Measurements from ENCODE around the gene RASSF1. TPM values are rescaled to one million over a fixed set of nuclear protein-coding genes. Genes with fewer than 3 reads are reported as not detected.

Gene RASSF1
- total RNA-seq, 2 experiments from 2014 or later: 75.8 to 76.5 TPM

DNA sequence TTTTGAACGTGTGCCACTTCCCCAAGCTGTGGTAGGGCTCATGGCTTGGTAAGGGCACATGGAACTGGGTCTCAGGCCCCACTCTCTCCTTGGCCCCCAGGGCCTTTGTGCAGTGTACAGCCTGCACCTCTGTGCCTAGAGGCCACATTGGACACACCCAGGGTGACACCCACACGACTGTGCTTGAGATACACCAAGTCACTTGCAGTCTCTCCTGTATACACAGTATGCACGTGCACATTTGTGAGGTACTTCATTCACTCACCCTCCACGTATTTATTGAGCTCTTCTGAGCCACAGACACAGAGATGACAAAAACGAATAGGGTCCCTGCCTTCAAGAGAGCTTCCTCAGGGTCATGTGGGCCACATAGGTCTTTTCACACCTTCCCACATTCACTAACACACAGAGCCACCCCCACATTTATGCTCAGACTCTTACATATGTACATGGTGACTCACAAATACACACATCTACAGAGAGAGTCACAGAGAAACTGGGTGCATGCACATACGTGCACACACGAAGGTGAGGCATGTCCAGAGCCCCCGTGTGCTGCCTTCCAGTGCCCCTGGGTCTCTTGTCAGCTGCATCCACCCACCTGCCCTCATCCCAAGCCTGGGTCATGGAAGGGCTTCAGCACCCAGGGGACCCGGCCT is 28.5 kb upstream of the RASSF1 start:
- CTCF ChIA-PET: interaction anchor here (1.8 kb wide), 1 partner anchor 173 kb away, joined by 7 read pairs; no protein-coding TSS in a partner anchor
- POLR2A ChIA-PET: interaction anchor here (1.1 kb wide), 1 partner anchor 18 kb away, joined by 3 read pairs; the partner anchor contains the start of genes CYB561D2 and NPRL2
- DNase-seq (no peak), ATAC-seq (no peak)
- Mint-ChIP-seq H3K4me1 (ENCODE audit: low read depth) (peaks cover 17% of the 10 kb centered on the region), H3K27me3 (no peaks in the 10 kb centered on the region), H3K27ac (no peak overlapping the region), H3K9me3 (no peaks in the 10 kb centered on the region), H3K4me3 (no peak overlapping the region), H3K36me3 (ENCODE audit: low read depth) (no peaks in the 10 kb centered on the region)
- intact Hi-C loops (cut with micrococcal nuclease): no loop called here
- TF ChIP-seq, protein P1, sequence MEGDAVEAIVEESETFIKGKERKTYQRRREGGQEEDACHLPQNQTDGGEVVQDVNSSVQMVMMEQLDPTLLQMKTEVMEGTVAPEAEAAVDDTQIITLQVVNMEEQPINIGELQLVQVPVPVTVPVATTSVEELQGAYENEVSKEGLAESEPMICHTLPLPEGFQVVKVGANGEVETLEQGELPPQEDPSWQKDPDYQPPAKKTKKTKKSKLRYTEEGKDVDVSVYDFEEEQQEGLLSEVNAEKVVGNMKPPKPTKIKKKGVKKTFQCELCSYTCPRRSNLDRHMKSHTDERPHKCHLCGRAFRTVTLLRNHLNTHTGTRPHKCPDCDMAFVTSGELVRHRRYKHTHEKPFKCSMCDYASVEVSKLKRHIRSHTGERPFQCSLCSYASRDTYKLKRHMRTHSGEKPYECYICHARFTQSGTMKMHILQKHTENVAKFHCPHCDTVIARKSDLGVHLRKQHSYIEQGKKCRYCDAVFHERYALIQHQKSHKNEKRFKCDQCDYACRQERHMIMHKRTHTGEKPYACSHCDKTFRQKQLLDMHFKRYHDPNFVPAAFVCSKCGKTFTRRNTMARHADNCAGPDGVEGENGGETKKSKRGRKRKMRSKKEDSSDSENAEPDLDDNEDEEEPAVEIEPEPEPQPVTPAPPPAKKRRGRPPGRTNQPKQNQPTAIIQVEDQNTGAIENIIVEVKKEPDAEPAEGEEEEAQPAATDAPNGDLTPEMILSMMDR (IDR thresholded peaks at IDR 0.05): no peak

DNA sequence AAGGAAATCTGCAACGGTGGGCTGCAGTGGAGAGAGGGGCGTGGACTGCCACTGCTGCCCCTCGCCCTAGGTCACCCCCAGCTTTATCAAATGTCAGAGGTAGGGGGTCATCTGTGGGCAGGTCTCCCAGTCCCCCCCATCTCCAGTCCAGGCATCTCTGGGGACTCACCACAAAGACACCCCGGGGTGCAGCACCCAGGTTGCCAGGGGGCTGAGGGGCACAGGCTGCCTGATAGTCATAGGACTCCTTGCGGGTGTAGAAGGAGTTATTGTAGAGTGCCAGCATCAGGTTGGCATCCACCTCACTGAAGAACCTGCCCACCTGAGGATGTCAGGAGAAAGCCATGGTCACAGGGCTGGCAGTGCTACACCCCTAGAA is 25.2 kb upstream of the RASSF1 start:
- ChIA-PET POLR2A (interaction anchor here (1.3 to 1.6 kb wide), 3 partner anchors 11 to 31 kb away, joined by 3 to 5 read pairs (median 3); no protein-coding TSS in a partner anchor), CTCF (interaction anchor here (0.8 to 1.8 kb wide), 6 partner anchors 13 to 176 kb away, joined by 3 to 7 read pairs (median 3); no protein-coding TSS in a partner anchor)
- peaks cover 12% of the 10 kb centered on the region for H3K4me1 Mint-ChIP-seq (ENCODE audit: low read depth)
- TF ChIP-seq, protein P1 (IDR thresholded peaks at IDR 0.05): no peak
- peak overlapping the region; percentile 78 for H3K27ac Mint-ChIP-seq
- ATAC-seq (no peak), DNase-seq (no peak)
- H3K9me3 Mint-ChIP-seq: no peaks in the 10 kb centered on the region
- H3K27me3 Mint-ChIP-seq: no peaks in the 10 kb centered on the region
- intact Hi-C loops (cut with micrococcal nuclease): no loop called here
- no peaks in the 10 kb centered on the region for H3K36me3 Mint-ChIP-seq (ENCODE audit: low read depth)
- peak overlapping the region; percentile 74 for H3K4me3 Mint-ChIP-seq

DNA sequence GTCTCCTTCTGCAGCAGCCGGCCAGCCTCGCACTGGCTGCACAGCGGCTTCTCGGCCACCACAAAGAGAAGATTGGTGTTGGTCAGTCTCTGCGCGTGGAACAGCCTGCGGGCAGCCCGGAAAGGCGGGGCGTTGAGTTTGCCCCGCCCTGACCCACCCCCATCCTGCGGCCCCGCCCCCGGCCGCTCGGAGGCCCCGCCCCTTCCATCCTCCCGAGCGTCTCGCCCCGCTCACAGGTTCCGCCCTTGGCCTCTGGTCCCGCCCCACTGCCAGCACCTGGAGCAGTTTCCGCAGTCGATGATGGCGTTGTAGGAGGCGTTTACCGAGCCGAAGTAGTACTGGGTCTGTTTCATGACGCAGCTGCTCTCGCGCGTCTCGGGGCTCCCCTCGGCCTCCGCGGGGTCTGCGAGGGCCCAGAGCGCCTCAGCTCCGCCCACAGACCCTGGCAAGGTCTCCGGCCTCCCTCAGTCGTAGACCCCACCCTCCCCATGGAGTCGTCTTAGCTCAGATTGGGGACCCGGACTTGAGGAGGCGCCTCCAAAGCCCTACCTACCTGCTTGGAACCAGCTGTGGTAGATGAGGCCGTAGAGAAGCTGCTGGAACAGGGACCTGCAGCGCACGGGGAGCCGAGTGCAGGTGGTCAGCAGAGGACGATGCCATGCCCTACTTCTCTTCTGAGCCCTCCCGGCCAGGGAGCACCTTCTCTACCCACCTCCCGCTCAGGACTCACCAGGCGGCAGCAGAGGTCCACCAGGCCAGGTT is 24.6 kb upstream of the RASSF1 start:
- peak overlapping the region; percentile 74 for H3K4me3 Mint-ChIP-seq
- TF ChIP-seq, protein P1 (IDR thresholded peaks at IDR 0.05): no peak
- POLR2A ChIA-PET: interaction anchor here (1.0 to 1.6 kb wide), 5 partner anchors 10 to 204 kb away, joined by 3 to 8 read pairs (median 3); partner anchors contain the start of genes CYB561D2, HEMK1 and NPRL2
- CTCF ChIA-PET: interaction anchor here (0.8 to 1.8 kb wide), 7 partner anchors 12 to 185 kb away, joined by 3 to 7 read pairs (median 3); no protein-coding TSS in a partner anchor
- H3K4me1 Mint-ChIP-seq (ENCODE audit: low read depth): peaks cover 12% of the 10 kb centered on the region
- H3K27me3 Mint-ChIP-seq: no peaks in the 10 kb centered on the region
- H3K36me3 Mint-ChIP-seq (ENCODE audit: low read depth): no peaks in the 10 kb centered on the region
- intact Hi-C loops (cut with micrococcal nuclease): no loop called here
- DNase-seq (peak; percentile 97), ATAC-seq (peak; percentile 98)
- no peaks in the 10 kb centered on the region for H3K9me3 Mint-ChIP-seq
- peak overlapping the region; percentile 78 for H3K27ac Mint-ChIP-seq

DNA sequence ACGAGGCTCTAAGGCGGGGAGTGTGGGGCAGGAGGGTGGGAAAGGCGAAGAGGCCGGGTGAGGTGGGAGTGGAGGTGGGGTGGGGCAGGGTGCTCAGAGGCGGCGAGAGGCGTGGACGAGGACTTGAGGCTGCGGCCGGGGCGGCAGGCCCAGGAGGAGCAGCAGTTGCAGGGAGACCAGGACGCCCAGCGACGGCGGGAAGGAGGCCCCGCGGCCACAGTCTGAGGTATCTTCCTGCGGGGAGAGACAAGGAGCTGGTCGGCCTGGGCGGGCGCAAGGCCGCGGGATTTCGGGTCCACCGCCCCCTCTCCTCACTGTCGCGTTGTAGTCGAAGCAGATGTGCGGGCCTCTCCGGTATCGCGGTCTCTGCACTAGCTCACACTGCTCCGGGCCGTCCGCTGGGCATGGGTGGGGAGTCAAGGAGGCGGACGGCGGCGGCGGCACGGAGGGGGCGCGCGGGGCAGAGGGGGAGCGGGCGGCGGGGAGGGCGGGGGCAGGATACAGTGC is 24.0 kb upstream of the RASSF1 start:
- peak; percentile 26 for ATAC-seq
- intact Hi-C loops (cut with micrococcal nuclease): no loop called here
- H3K36me3 Mint-ChIP-seq (ENCODE audit: low read depth): no peaks in the 10 kb centered on the region
- peak overlapping the region; percentile 74 for H3K4me3 Mint-ChIP-seq
- POLR2A ChIA-PET: interaction anchor here (0.9 to 1.6 kb wide), 6 partner anchors 10 to 205 kb away, joined by 3 to 8 read pairs (median 4); partner anchors contain the start of genes CYB561D2, HEMK1 and NPRL2
- TF ChIP-seq, protein P1 (IDR thresholded peaks at IDR 0.05): no peak
- CTCF ChIA-PET: interaction anchor here (1.1 to 1.8 kb wide), 5 partner anchors 12 to 185 kb away, joined by 3 to 7 read pairs (median 3); no protein-coding TSS in a partner anchor
- DNase-seq: no peak
- H3K27ac Mint-ChIP-seq: no peak overlapping the region
- H3K4me1 Mint-ChIP-seq (ENCODE audit: low read depth): peaks cover 19% of the 10 kb centered on the region
- H3K27me3 Mint-ChIP-seq: no peaks in the 10 kb centered on the region
- H3K9me3 Mint-ChIP-seq: no peaks in the 10 kb centered on the region

All from activated CD8-positive, alpha-beta T cell treated with anti-CD3 and anti-CD28 coated beads for 36 hours (primary cell).